GM15510 (cell line): ENCODE results near the gene FOCAD.

ENCODE experiments used
- POLR2A ChIP-seq: IDR thresholded peaks from 3 replicates; pipeline ENCODE4 v1.6.1; 2011; ENCODE audit warnings: borderline replicate concordance; ENCODE audit not compliant: insufficient read length; ENCODE audit errors: extremely low read depth

The FOCAD gene

DNA sequence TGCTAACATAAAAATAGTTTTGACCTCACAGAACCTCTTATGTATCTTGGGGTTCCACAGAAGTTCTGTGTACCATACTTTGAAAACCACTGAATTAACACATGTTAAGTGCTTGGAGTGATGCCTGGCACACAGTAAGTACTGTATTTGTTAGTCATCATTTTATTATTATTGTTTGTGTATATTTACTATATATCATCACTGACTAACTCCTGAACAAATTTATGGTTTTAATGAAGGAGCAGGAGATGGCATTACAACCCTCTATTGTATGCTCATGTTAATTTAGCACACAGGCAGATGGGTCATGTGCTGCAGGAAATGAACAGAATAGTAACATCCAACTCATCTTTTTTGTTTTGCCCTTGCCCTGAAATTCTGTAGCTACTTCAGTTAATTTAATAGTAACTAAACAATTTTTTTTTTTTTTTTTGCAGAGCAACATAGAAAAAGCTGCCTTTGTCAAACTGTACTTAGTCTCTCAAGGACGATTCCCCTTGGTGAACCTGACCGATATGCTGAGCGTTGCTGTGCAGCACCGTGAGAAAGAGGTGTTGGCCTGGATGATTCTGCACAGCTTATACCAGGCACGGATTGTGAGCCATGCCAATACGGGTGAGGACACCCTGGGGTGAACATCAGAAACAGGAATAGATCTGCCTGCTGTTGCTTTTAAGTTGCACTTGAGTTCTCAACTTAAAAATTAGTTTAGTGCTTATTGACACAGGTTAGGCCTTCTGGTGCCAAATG is 302.0 kb downstream of the FOCAD start:
- no peak for TF ChIP-seq POLR2A

DNA sequence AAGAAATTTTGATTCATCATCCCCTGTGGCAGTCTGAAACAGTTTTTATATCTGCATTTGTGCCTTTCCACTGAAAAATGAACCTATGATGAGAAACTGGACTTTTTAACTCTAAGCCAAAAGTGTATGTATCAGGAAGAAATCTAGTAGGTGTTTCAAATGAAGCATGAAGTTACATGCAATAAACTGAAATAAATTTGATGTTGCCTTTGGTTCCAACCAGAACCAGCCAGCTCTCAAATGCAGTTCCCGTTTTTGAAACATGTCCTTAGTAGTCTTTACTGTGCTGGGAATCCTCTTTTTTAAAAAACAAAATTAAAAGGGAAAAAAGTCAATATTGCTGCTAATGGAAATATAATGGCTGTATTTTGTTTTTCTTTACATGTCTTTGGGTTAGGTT is 303.5 kb downstream of the FOCAD start:
- no peak for TF ChIP-seq POLR2A

DNA sequence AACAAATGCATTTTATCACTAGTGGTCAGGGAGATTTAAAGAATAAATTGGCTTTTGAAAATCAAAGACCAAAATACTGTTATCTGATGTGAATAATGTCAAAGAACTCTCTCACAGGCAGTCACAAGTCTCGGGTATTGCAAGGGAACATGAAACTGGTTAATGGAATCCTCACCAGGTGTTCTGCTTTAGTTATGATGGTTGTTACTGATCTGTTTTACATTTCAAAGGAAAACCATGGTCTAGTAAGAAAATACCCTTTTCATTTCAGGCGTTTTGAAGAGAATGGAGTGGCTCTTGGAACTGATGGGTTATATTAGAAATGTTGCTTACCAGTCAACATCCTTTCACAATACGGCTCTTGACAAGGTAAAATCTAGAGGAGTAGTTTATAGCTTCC is 304.0 kb downstream of the FOCAD start:
- TF ChIP-seq POLR2A = no peak

DNA sequence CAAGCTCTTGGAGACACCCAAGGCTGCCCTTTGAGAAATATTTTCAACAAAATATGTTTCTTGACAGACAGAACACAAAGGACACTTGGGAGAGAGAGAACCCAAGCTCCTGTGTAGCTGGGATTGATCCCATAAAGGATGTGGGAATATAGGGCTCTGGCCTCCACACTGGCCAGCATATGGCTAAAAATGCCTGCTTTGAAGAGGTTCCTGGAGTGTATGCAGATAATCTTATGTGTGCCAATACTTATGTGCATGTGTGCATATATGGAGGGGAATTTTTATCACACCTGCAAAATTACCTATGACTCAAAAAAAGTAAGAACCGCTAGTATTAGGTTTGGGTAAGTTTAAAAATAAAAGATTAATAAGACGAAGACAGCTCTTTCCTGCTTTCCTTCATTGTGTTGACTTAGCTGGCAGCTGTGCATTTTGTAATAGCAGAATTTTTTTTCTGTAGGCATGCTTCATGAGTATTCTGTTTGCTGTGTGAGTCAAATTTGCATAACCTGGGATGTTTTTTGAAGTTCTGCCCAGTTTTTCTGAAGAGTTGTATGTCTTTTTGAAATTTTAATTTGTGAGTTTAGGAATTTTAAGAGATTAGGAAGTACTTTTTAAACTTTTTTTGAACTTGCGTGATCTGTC is 304.7 kb downstream of the FOCAD start:
- TF ChIP-seq POLR2A = no peak

DNA sequence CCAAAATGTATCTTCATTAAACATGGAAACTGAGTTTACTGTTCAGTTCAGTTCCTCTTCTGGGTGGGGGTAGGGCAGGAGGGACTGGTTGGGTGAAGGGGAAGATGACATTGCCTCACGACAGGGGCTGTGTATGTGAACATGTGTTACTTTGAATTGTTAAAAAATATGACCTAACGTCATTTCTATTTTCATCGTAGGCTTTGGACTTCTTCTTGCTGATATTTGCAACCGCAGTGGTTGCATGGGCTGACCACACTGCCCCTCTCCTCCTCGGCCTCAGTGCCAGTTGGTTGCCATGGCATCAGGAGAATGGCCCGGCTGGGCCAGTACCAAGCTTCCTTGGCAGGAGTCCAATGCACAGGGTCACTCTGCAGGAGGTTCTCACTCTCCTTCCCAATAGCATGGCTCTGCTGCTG is 305.9 kb downstream of the FOCAD start:
- no peak for TF ChIP-seq POLR2A

DNA sequence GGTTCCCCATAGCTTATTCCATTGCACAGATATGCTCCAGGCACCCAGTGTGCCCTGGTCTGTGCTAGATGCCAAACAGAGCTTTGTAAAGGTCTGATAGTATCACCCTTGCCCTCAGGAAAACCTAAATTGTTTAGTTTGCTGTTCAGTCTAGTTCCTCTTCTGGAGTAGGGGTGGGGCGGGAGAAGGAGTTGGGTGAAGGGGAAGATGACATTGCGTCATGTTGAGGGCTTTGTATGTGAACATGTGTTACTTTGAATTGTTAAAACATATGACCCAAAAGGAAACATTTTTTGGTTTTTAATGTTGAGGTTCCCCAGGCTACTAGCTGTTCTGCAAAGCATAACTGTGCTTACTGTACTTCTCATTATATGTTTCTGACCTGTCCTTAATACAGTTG is 306.8 kb downstream of the FOCAD start:
- no peak for TF ChIP-seq POLR2A

DNA sequence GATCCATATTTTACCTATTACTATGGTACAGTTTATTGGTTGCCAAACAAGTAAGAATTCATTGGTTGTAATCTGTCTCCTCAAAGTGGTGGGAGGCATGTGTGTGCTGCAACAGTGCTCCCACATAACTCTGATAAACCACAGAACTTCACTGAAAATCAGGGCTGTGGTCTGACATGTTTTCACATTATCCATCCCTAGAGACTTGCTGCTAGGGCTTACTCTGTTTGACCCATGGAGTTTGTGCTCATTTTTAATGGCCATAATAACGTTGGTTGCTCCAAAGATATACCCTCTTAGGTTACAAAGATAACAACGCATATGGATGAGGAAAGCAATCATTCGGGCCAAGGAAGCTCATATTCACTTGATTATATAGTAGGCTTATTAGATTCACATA is 310.4 kb downstream of the FOCAD start:
- TF ChIP-seq POLR2A = no peak

DNA sequence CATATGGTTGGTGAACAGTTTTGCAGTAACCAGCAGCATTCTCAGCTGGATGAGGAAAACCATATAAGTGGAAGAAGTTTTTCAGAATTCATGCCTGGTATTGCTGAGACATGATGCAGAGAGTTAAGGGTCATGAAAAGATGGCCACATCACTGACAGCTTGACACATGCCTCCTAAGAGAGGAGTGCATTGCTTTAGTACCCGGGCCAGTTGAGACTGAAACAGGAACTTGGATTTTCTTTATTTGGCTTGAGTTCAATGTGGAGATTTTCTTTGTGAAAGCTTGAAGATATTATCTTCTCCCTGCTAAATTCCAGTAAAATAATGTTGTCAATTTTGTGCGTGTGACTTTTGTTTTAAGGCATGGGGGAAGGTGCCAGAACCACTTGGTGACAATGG is 311.6 kb downstream of the FOCAD start:
- TF ChIP-seq POLR2A = no peak

DNA sequence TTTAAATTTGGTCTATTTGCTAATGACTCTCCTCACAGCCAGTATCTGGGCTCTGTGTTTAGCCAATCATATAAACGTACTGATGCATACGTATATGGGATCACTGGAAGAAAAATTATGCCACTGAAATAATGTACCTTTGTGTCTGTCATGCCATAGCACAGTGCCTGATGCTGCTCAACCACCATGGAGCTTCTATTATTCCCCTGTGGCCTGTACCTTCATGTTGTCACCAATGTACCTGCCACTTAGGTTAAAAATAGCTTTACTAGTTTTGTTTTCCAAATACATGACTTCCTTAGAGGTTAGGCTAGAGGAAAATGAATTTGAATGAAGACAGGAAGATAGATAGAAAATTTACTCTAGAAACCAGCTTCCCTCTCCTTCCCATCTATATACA is 312.8 kb downstream of the FOCAD start:
- TF ChIP-seq POLR2A = no peak

DNA sequence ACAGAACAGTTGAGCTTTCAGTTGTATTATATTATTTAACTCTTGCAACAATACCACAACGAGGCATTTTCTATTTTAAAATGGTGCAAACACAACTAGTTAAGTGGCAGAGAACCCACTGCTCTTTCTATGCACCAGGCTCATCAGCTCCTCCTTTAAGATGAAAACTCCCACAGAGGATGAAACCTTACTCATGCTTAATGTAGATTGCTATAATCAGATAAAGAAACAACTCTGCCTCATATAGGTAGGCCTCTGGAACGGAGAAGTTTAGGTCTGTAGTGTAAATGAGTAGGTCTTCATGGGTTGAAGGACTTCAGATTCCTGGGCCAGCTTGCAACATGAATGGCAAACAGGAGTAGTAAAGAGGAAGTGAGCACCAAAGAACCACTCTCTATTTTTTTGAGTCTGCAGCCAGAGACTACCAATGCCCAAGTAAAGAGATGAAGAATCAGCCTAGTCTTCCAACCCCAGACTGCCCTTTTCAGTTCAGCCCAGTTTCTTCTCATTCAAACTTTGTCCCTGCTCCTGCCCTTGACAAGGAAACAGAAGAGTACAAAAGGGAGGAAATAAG is 313.5 kb downstream of the FOCAD start:
- TF ChIP-seq POLR2A = no peak

DNA sequence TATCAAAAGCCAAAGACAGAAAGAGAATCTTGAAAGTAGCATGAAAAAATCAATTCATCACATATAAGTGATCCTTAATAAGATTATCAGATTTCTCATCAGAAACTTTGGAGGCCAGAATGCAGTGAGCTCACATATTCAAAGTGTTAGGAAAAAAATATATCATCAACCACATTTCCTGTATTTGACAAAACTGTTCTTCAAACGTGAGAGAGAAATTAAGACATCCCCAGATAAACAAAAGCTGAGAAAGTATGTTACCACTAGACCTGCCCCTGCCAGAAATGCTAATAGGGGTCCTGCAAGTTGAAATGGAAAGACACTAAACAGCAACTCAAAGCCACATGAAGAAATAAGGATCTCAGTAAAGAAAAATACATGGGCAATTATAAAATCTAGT is 317.5 kb downstream of the FOCAD start:
- TF ChIP-seq POLR2A = no peak

DNA sequence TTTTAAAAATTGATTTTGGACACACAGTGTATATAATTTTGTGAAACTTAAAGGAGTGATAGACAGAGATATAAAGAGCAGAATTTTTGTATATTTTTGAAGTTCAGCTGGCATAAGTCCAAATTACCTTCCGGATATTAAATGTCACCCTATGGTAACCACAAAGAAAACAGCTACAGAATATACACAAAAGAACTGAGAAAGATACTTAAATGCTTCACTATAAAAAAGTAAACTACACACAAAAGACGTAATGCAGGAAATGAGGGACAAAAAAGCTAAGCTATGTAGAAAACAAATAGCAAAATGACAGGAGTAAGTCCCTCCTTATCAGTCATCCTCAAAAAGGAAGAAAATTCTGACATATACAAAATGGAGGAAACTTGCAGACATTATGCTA is 318.0 kb downstream of the FOCAD start:
- TF ChIP-seq POLR2A = no peak

DNA sequence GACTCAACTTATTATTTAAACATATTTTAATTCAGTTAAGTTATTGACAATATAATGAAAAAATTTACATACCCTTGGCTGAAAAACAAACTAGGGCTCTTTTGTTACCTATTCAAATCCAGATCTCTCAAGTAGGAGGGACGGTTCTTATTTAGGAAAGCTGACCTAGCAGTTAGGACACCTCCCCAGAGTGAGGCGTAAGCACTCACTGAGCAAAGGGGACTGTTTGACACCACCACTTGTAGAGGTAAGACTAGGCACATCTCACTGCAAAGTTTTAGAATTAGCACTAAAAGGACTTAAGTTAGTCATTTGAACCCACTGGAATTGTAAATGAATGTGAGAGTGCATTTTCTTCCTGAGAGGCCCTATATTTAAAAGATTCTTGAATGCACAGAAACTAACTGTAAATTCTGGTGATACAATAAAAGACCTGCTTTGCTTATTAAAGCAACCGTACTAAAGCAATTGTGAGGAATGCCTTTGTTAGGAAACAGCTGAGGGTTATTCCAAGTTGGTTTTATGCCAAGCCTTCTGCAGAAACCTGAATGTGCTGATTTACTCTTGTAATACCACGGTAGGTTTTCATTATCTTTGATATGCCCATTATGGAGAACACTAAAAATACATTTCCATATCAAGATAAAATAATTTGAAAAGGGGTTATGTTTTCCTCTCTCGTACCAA is 331.2 kb downstream of the FOCAD start:
- TF ChIP-seq POLR2A = no peak

DNA sequence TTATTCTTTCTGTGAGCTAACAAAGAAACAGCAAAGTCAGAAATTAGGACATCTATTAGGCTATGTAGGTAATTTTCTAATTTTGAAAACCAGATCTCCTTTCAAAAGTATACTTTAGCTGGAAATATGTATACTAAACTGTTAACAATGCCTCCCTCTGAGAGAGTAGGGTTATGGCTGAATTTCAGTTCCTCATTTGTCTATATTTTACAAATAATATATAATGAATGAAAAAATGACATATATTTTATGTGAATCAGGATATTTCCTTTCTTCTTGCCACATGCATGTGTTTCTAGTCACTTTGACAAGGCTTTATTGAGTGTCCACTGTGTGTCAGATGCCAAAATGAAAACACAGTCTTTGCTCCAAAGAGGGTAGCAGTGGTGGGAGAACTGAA is 331.9 kb downstream of the FOCAD start:
- no peak for TF ChIP-seq POLR2A

DNA sequence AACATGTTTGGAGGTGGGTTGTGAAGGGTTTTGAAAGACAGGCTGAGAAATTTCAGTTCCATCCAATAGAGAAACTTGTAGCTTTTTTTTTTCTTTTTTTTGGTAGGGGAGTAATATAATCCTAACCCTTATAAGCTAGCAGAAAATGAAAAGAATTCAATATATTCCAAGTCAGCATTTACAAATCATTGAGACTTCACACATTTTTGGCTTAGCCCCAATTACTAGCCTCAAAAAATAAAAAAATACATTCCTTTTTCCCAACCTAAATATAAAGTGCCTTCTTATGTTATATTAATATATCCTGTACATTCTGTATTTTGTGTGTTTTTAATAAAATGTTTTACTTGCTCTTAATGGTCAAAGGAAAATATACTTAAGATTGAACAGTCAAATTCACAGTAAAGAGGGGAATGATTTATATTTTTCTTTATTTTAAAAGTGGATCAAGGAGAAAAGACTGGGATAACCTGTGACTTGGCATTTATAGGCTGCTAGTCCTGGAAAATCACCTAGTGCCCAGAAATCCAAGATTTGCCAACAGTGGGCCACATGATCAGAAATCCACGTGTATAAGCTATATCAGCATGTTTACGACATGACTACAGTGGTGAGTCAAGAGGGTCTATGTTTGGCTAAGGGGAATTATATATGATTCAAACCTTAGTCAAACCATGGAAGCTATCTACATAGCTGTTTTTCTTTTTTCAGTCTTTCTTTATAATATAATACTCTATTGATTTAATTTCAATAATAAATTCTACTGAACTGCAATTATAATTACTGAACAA is 332.8 kb downstream of the FOCAD start:
- no peak for TF ChIP-seq POLR2A
